ENCODE measurements around the gene DSC3.

DNA sequence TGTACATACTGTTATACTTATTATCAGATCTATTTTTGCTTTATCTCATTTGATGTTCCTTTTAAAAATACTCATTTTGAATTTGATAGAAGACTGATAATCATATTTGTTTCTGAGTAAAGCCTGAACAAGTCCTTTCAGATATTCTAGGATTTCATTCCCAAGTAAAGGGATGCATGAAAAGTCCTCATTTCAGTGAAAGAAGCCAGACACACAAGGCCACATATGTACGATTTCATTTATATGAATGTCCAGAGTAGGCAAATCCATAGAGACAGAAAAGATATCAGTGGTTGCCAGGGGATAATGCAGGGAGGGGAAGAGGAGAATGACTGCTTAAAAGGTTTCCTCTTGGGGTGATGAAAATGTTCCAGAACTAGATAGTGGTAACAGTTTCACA lies 53.4 kb downstream of the DSC3 start:
- no peak for TF ChIP-seq POLR2AphosphoS5 (IDR thresholded peaks at IDR 0.05; ENCODE audit: low read depth, low read length)
- TF ChIP-seq, protein P1, sequence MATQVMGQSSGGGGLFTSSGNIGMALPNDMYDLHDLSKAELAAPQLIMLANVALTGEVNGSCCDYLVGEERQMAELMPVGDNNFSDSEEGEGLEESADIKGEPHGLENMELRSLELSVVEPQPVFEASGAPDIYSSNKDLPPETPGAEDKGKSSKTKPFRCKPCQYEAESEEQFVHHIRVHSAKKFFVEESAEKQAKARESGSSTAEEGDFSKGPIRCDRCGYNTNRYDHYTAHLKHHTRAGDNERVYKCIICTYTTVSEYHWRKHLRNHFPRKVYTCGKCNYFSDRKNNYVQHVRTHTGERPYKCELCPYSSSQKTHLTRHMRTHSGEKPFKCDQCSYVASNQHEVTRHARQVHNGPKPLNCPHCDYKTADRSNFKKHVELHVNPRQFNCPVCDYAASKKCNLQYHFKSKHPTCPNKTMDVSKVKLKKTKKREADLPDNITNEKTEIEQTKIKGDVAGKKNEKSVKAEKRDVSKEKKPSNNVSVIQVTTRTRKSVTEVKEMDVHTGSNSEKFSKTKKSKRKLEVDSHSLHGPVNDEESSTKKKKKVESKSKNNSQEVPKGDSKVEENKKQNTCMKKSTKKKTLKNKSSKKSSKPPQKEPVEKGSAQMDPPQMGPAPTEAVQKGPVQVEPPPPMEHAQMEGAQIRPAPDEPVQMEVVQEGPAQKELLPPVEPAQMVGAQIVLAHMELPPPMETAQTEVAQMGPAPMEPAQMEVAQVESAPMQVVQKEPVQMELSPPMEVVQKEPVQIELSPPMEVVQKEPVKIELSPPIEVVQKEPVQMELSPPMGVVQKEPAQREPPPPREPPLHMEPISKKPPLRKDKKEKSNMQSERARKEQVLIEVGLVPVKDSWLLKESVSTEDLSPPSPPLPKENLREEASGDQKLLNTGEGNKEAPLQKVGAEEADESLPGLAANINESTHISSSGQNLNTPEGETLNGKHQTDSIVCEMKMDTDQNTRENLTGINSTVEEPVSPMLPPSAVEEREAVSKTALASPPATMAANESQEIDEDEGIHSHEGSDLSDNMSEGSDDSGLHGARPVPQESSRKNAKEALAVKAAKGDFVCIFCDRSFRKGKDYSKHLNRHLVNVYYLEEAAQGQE (IDR thresholded peaks at IDR 0.05; ENCODE audit: insufficient read depth in 1 of 2, low read depth in 2 of 2, low read length in 2 of 2): no peak
- TF ChIP-seq SIN3A (IDR thresholded peaks at IDR 0.05; ENCODE audit: borderline replicate concordance, insufficient read depth, low read length): no peak
- TF ChIP-seq TAF1 (IDR thresholded peaks at IDR 0.05; ENCODE audit: borderline replicate concordance, insufficient read depth, low read length): no peak
- TF ChIP-seq FOXP2 (optimal IDR thresholded peaks at IDR 0.05; ENCODE audit: borderline replicate concordance, extremely low read depth, extremely low read length, insufficient read depth): no peak

Measured in PFSK-1 (cell line).